IPS-11a (cell line): ENCODE data around the gene BPIFA2.

Experiments used
- H3K4me3 ChIP-seq: one replicate; pipeline ENCODE4 v1.5.1; 2013; ENCODE audit warnings: low read depth, low read length, control low read depth

Gene BPIFA2

DNA sequence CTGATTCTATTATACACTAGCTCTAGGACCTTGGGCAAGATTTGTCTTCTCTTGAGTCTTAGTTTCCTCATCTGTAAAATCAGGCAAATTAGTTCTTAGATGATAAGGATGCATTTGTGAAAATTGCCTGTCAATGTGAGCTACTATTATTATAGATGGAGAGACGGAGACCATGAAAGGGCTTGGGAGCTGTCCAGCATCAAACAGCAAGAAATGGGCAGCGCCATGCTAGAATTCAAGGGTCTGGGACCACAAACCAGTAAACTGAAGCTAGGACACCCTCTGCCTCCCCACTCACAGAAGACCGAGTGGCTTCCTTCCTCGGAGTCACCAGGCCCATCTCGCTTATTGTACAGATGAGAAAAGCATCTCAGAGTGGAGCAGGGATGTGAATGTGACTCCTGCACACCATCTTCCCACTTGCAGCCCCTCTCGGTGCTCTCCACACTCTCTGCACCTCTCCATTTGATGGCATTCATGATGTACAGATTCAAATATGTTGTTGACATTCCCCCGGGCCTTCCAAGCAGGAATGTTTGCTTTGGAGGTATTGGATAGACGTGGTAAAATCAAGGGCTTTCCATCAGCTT is 25.0 kb downstream of the BPIFA2 start:
- no peak overlapping the region for H3K4me3 ChIP-seq

DNA sequence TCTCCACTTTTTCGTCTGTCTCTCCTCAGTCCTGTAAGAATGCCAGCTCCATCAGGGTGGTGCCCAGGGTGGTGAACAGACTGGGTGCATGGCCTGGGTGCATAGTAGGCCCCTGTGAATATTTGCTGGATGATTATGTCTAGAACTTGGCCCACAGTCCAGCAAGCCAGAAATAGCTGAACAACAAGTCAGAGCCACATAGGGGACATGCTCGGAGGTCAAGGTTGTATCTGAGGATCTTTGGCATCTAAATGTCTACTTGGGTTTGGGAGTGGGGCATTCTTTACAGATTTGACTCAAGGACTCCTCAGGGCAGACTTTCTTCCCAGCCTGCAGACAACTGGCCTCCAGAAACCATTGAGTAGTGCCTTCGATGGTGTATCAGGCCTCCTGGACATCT is 31.1 kb downstream of the BPIFA2 start:
- no peak overlapping the region for H3K4me3 ChIP-seq

DNA sequence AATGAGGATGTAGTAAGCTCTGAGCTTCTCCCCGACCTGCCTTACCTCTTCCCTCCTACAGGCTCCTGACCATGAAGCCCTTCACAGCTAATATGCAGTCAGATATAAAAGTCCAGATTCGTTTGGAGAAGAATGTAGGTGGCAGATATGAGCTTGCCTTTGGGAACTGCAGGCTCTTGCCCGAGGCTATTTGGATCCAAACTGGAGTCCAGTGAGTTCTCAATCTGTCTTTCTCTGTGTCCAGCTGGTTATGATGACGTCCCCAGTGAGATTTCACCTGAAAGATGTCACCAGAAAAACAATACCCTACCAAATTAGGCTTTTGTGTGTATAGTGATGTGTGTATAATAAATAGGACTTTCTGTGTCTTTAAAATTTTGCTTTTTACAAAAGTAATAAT is 34.5 kb downstream of the BPIFA2 start:
- no peak overlapping the region for H3K4me3 ChIP-seq

DNA sequence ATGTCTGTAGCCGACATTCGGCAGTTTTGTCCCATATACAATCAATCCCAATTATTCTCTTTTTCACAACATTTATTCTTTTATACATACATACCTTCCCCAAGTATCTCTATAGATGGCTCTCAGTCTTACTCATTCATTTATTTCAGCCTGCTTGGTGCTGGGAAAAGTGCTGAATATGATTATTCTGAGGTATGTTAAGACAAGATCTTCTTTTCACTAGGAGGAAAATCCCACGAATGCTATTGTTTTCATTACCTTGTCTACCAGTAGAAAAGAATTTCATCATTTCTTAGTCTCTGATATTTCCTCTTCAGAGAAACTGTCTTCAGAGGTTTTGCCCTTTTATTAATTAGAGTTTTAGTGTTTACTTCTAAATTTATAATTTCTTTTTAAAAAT is 35.5 kb downstream of the BPIFA2 start:
- no peak overlapping the region for H3K4me3 ChIP-seq

DNA sequence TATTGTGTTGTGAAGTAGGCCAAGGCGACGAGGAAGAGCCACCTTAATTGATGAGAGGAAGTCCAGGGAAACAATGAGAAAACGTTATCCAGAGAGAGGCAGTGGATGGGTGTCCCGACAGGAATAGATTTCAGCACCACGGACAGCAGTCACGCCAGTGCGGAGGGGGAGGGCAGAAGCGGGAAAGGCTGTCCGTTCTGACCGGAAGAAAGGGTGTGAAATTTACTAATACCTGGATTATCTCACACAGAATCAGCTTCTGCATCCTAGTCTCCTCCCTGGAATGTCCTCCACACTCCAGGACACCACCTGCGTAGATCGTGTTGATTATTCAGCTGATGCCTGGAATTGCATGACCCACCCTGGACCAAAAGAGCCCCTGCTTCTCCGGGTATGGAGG is 41.8 kb downstream of the BPIFA2 start:
- no peak overlapping the region for H3K4me3 ChIP-seq

DNA sequence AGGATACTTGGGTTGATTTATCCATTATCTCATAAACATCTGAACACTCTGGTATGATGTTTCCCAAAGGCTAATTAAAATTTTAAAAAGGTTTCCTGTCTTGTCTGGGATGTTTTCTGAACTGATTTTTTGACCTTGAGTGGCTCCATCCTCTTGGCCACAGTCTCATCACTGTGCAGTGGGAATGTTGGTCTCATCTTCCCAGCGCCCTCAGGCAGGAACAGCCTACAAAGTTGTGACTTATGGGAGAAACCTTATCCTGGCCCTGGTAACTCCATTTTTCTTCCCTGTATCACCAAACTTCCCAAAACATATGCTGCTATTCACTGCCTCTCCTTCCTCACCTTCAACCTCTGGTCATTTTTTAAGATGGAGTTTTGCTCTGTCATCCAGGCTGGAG is 42.4 kb downstream of the BPIFA2 start:
- H3K4me3 ChIP-seq: no peak overlapping the region

DNA sequence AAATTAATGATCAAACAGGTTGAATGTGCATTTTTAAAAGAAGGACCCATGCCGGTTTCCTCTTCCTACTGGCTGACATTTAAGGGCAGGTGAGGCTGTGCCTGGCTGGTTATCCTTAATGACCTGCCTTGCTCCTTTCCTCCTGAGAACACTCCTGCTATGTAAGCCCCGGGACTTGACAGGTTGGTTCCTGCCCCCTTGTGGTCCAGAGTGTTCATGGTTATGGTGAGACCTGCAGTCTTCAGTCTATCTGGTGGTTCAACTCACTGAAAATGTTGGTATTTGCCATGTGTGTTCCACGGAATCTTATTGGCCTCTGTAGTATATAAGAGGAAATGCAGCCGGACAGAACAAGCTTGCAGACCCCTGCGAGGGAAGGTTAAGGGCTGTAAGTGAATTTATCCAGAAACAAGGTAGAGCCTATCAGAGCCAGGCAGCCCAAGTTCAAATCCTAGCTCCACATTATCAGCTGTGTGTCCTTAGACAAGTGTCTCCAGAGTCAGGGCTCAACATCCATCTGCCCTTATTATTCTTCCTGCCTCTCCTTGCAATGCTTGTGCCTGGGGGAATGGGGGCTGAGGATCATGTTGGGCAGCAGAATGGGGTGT is 44.0 kb downstream of the BPIFA2 start:
- no peak overlapping the region for H3K4me3 ChIP-seq

DNA sequence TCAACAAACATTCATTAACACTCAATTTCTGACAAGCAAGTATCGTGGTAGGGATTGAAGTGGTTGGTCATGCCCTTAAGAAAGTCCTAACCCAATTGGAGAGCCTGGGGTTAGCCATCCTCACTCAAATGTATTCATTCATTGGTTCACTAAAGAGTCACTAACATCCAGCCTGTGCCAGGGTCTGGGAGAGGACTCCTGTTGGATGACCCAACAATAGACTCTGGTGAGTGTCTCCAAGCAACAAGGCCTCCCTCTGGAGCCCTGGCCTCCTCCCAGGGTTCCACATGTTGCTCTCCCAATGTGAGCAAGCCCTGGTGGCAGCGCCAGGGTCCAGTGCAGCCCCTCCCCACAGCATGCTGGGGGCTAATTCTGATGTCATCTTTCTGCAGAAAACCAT is 49.1 kb downstream of the BPIFA2 start, which contains the start of gene BPIFA3:
Gene BPIFA3 (plus strand): TSS at position 301 of the 400 bp plus-strand sequence. CDS start 185 bp downstream, outside the sequence.
- H3K4me3 ChIP-seq: no peak within 1 kb of the TSS

DNA sequence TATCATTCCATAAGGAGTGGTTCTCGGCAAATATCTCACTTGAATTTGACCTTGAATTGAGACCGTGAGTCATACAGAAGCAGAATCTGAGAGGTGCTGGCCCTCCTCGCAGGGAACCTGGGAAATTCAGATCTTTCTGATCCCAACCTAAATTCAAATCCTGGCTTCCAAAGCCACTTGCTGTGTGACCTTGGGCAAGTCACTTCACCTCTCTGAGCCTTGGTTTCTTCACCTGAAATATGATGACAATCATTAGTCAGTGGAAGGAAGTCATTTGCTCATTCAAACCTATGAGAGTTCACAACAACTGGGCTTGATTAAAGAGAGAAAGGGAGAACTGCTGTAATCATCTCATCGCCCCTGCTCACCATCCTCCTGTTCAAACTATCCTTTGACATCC is 56.4 kb downstream of the BPIFA2 start:
- no peak overlapping the region for H3K4me3 ChIP-seq

DNA sequence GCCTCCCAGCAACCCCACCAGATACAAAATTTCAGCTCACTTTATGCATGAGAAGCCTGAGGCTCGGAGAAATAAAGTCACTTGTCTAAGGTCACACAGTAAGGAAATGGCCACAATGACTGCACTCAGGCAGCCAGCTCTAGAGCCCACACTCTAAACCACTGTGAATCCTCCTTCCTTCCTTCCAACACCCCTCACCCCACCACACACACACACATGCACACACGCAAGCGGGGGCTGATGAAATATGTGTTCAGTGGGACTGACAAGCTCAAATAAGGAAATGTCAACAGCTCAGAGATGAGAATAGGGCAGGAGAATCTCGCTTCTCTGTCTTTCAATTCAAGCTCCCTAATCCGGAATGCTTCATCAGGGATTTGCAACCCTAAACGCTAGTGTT is 61.9 kb downstream of the BPIFA2 start:
- no peak overlapping the region for H3K4me3 ChIP-seq
